Measurements from ENCODE around the gene CLEC4G.

GRCh38 chr19:7679771-7680605 is 51.9 kb downstream of the CLEC4G start:
- TF ChIP-seq ZBTB7A (IDR thresholded peaks at IDR 0.05; ENCODE audit: low read depth) = no peak
- TF ChIP-seq EP300 (IDR thresholded peaks at IDR 0.05; ENCODE audit: borderline replicate concordance) = no peak
- no peak for TF ChIP-seq RAD21 (IDR thresholded peaks at IDR 0.05; ENCODE audit: low read depth)
- no peak for TF ChIP-seq YY1 (IDR thresholded peaks at IDR 0.05; ENCODE audit: low read depth)
- no peak for TF ChIP-seq REST (IDR thresholded peaks at IDR 0.05; ENCODE audit: low read depth)
- no peak for TF ChIP-seq MAX (IDR thresholded peaks at IDR 0.05)
- TF ChIP-seq CREB1 (IDR thresholded peaks at IDR 0.05; ENCODE audit: low read depth) = no peak
- TF ChIP-seq NFIC (IDR thresholded peaks at IDR 0.05) = no peak
- TF ChIP-seq TEAD4 (IDR thresholded peaks at IDR 0.05) = no peak
- no peak for TF ChIP-seq TAF1 (IDR thresholded peaks at IDR 0.05; ENCODE audit: low read depth)
- no peak for TF ChIP-seq EGR1 (IDR thresholded peaks at IDR 0.05)

Data from Ishikawa (cell line).